Limb (tissue), 2 donors: ENCODE results near the gene PTPRJ.
A peak's percentile ranks its signal among the peaks of the same experiment; 100 is the strongest.

Source experiments
- DNase-seq, 2 donors: peaks; one replicate each; pipeline ENCODE4 v3.0.0-alpha.2; 2016; ENCODE audit errors: extremely low spot score in 2 of 2

PTPRJ gene

DNA sequence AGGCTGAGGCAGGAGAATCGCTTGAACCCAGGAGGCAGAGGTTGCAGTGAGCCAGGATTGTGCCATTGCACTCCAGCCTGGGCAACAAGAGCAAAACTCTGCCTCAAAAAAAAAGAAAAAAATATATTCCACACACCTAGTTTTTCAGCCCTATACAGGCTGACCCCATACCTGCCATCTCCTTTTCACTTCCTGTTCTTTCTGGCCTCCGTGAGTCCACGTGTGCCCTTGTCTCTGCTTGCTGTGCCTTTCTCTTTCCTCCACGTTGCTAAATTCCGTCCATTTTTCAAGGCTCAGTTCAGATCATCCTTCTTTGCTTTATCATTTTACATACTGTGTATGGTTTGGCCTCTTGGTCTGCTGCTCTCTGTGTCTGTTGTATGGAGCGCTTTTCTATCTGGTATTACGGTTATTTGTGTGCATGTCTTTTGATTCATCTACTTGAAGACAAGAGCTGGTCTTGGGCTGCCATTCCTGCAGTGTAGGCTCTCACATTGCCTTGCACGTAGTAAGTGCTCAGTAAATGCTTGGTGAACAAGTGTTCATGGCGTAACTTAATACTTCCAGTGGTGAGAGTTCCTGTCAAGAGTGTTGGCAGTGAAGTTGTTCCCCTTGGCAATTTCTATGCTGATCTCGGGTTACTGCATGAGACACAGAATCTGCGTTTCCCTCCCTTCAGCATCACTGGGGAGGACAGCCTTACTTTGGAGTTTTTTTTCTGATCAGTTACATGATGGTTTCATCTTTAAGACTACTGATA is 57.5 kb downstream of the PTPRJ start:
- no peak for DNase-seq

DNA sequence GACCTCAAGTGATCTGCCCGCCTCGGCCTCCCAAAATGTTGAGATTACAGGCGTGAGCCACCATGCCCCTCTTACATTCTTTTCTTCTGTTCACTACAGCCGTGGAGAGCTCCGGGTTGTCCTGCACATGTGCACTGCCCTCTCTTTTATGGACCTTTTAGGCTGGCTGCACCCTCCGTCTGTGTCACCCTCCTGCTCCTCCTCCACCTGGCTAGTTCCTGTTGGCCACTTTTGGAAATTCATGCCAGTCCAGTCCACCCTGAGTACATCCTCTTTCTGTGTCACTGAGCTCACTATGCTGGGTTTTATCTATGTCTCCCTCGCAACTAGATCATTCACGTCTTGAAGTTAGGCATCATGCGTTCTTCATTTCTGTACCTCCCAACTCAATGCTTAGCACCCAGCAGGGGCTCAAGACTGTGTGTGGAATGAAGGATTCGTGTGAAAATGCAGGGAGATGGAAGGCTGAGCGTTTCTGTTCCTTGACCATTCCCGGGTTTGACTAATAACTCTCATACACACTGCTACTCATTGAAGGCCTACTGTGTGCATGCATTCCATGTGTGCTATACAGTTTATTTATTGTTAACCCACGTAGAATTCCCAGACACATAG is 60.6 kb downstream of the PTPRJ start:
- no peak for DNase-seq

DNA sequence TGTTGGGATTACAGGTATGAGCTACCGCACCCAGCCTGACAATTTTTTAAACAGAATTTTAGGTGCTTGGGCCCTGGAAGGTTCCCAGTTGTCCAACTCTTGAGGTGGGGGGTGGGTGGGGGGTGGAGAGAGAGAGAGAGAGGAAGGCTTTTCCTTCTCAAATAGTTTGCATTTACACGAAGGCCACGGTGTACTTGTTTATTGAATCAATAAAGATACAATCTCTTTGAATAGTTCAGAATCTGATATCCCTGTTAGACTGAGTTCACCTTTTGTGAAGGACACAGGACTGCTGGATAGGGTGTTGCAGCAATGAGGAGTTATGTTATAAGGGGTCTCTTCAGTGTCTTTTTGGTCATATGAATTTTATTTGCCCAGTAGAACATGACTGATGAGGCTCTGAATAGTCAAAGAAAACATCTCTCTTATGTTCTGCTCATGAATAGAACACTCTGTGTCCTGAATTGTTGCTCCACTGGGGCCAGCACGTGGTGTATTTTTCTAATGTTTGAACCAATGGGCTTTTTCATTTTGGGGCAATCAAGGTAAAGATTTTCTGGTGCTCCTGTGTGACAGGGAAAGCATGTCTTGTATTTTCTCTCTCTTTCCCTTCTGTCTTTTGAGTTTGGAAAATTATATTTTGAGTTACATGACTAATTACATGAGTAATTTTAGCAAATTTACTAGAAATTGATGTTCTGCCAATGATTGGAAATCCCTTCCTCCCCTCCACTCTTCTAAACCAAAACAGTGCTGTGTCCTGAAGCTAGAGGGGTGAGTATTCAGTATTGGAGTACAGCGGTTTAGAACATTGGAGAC is 61.7 kb downstream of the PTPRJ start:
- no peak for DNase-seq

DNA sequence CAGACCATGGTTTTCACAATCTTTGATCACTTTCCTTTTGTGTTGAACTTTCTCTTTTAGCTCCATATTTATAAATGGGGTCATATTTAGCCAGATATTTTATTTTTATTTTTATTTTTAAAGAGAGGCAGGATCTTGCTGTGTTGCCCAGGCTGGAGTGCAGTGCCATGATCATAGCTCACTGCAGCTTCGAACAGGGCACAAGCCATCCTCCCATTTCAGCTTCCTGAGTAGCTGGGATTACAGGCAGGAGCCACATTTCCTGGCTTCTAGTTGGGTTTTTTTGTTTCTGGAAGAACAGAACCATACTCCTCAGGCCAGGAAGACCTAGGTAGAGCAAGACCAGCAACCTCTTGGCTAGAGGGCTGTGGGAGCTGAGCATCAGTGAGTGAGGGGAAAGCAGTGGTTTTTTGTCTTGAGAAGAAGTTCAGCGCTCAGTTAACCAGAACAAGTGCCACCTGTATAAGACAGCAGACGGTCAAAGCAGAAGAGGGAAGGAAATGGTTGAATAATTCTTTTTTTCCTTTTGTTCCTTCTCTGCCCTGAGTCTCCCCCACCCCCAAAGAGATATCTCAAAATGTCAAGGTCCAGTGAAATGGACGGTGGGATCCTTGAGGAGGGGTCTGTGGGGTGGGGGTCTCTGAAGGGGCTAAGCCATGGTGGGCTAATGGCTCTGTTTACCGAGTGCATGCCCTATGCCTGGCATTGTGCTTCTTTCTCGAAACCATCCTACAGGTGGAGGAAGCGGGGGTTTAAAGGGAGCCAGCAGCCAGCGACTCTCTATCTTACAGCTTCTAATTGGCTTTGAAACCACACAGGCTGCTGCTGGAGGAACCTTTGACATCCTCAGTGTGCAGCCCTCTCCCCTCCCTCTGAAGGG is 63.0 kb downstream of the PTPRJ start:
- no peak for DNase-seq

DNA sequence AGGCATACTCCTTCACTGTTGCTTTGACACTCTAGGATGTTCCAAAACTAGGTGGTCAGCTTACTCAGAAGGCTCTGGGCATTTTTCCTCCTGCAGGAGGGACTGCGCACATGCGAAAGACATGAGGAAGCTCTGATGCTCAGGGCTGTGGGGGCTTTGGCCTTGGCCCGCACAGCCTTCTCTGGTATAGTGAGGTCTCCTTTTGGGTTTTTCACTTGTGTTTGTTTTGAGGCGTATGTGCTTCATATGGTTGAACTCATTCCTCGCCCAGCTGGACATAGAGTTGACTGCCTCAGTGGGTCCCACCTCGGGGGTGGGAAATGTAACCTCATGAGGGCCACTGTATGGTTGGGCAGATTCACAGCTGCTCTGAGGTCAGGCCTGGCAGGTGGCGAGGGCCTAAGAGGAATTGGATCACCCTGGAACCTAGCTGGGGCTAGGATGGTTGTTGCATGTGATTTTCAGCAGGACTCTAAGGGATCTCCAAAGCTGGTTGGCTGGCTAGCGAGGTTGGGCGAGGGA is 63.7 kb downstream of the PTPRJ start:
- no peak for DNase-seq

DNA sequence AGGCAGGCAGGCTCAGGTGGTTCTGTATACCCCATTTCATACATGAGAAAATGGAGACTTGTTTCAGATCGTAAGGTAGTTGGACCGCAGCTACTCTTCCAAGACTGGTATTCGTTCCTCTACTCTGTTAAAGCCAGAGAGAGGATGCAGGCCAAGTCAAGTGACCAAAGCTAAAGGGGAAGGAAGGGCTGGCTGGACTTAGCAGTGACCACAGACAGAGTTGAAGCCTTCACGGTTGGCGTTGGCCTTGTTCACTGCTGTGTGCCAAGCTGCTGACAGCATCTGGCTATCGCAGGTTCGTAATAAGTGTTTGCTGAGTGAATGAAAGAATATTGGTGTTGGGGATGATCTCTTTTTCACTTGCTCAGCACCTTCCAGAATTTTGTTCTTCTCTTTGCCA is 64.2 kb downstream of the PTPRJ start:
- DNase-seq, result no peak

DNA sequence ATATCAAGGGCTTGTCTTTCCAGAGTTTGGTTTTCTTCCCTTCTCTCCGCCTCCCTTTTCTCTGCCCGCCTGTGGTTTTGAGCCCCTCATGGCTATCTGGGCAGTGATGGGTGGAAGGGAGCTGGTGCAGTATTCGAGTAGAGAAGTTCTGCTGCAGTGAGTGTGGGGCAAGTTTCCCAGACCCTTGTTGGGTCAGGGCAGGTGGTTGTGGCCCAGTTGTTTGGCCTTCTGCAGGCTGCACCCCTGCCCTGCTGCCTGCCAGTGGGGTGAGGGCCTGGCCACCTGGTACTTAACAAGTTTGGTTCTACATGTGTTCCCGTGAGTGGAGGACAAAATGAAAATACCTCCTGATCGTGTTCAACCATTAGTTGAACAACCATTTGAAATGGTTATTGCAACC is 65.2 kb downstream of the PTPRJ start:
- DNase-seq, result no peak

DNA sequence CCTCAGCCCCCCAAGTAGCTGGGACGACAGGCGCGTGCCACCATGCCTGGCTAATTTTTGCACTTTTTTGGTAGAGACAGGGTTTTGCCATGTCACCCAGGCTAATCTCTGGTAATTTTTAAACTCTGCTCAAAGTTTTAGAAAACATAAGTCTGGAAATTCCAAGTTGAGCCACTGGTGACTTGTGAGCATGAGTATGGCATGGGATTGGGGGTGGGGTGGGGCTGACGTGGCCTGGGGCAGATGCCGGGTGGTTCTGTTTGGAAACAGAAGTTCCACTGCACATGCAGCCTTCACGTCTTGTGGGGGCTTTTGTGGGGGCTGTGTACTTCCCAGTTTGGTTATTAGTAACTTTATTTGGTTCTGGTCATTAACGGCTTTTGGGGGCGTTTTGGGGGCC is 67.3 kb downstream of the PTPRJ start:
- no peak for DNase-seq

DNA sequence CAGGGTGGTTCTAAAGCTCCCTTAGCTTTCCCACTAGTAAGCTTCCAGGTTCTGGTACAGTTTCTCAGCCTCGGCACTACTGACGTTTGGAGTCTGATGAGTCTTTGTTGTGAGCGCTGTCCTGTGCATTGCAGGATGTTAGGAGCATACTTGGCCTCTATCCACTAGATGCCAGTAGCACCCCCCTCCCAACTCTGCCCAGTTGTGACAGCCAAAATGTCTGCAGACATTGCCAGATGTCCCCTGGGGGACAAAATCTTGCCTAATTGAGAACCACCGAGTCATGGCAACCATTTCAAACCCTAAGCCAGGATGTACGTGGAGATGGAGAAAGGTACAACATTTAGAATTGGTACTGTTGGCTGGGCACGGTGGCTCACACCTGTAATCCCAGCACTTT is 68.7 kb downstream of the PTPRJ start:
- no peak for DNase-seq

DNA sequence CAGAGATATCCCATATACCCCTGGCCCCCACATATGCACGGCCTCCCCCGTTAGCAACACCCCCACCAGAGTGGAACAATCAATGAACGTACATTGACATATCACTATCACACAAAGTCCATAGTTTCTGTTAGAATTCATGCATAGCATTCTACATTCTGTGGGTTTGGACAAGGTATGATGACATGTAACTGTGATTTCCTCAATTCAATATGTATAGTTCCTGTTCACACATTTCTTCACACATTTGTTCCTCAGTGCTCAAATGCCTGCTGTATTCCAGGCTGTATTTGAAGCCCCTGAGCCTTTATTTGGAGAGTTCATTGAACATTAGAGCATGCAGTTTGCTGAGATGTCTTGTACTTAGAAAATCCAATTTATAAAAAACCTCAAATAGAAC is 69.9 kb downstream of the PTPRJ start:
- DNase-seq, result no peak

DNA sequence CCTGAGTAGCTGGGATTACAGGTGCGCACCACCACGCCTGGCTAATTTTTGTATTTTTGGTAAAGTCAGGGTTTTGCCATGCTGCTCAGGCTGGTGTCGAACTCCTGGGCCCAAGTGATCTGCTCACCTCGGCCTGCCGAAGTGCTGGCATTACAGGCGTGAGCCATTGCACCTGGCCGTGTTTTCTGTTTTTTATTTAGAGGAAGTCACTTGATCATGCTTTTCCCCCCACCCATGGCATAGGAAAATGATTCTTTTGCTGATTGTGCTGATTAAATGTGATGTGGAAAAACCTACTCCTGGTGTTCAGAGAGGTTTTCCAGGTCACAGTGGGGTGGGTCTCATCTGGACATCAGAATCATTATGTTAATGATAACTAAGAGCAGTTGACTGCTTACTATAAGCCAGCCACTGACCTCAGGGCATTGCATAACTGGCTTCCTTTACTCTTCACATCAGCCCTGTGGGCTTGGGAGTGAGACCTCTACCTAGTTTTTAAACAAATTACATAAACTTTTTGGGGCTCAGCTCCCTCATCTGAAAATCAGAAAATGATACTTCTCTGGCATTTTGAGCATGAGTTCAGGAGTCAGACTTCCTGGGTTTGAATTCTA is 71.0 kb downstream of the PTPRJ start:
- no peak for DNase-seq

DNA sequence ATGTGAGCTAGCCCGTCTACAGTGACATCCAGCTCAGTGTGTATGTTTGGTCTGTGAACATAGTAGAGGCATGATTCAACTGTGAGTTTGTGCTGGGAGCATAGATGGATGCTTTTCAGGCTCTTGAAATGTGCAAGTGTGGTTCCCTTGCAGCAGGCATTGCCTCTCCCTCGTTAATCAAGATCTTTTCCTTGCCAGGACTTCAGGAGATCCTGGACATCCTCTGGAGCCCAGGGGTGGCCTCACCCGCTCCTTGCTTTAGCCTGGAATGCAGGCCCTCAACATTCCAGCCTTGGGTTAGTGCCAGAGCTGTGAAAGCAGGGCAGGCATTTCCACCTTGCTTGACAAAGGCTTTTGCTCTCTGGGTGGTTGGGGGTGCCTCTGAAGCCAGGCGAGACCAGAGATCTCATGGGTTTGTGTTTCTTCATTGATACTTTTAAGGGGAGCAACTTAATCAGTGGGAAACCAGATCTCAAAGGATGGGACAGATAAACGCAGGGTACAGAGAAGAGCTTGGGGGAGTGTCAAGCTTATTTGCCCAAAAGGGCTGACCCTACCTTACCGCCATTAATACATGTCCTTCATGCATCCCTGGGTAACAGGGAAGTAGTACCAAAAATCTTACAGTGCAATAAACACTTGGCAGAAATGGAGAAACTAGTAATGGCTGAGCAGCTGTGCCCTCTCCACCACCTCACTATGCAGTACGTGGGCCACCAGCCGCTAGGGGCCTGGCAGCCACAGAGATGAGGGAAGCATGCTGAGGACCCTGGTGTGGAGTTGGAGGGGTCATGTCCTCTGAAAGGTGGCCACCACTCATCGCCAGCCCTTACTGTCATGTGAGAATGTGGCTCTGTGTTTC is 72.1 kb downstream of the PTPRJ start:
- DNase-seq, result no peak

DNA sequence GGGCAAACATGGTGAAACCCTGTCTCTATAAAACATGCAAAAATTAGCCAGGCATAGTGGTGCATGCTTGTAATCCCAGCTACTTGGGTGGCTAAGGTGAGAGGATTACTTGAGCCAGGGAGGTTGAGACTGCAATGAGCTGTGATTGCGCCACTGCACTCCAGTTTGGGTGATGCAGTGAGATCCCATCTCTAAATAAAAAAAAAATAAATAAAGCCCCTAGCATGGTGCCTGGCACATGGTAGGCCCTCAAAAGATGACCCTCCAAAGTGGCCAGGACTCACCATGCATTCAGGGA is 74.6 kb downstream of the PTPRJ start:
- DNase-seq, result no peak

DNA sequence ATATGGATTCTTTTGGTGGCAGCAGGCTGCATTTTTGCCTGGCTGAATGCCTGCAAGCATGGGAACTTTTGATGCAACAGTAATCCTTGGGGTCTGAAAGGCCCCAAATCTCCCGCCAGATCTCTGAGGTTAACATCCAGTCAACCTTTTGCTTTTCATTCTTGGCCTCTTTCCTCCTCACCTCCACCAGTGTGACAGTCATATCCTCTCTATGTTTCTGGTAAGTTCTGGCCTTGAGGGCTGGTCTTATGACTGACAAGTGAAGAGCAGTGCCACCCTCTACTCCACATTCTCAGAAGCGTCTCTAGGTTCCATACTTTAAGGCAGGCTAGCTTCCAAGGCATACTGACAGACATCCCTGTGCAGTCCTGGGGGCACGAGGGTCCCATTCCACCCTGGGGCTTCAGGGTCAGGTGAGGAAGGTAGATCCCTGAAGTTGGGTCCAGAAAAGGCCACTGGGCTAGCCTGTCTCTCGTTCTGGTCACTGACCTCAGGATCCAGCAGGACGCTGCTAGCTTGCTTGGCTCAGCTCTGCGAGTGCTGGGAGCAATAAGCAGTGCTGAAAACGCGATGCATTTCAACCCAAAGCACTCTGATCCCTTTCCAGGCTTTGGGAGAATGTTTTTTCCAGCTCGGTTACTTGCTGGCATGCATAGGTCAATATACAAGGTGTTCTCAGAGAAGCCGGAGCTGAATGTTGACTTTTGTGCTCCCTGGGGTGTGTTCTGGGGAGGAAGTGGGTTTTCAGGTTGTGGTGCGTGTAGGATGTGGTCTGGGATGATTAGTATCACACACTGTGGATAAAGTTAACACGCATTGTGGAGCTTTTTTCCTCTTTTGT is 75.2 kb downstream of the PTPRJ start:
- peak in 1 of 2 donors; percentile 49 for DNase-seq

DNA sequence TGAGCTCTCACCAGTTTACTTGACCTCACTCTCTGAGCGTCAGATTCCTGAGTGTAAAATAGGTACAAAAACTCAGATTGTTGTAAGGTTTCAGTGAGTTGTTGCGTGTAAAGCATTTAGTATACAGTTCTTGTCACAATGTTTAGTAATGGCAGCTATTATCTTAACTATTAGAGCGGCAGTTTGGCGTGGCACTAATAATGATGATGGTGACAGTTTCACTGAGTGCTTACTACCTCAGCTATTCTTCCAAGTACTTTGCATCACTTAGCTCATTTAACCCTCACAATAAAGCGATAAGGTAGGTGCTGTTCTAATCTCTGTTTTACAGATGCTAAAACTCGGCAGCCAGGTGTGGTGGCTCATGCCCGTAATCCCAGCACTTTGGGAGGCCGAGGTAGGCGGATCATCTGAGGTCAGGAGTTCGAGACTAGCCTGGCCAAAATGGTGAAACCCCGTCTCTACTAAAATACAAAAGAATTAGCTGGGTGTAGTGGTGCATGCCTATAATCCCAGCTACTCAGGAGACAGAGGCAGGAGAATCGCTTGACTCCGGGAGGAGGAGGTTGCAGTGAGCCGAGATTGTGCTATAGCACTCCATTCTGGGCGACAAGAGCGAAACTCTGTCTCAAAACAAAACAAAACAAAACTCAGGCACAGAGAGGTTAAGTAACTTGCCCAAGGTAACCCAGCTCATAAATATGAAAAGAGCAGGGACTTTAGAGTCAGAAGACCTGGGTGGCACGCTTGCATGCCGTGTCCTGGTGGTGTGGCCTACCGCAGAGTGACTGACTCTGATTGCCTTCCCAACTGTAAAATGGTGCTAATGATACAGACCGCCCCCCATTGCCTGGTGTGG is 76.2 kb downstream of the PTPRJ start:
- no peak for DNase-seq

DNA sequence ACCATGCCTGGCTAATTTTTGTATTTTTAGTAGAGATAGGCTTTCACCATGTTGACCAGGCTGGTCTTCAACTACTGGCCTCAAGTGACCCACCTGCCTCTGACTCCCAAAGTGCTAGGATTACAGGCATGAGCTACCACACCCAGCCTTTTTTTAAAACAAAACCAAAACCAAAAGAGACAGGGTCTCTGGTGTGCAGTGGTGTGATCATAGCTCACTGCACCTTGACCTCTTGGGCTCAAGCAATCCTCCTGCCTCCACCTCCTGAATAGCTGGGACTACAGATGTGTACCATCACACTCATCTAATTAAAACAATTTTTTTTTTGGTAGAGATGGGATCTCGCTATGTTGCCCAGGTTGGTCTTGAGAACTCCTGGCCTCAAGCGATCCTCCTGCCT is 77.7 kb downstream of the PTPRJ start:
- DNase-seq, result no peak

DNA sequence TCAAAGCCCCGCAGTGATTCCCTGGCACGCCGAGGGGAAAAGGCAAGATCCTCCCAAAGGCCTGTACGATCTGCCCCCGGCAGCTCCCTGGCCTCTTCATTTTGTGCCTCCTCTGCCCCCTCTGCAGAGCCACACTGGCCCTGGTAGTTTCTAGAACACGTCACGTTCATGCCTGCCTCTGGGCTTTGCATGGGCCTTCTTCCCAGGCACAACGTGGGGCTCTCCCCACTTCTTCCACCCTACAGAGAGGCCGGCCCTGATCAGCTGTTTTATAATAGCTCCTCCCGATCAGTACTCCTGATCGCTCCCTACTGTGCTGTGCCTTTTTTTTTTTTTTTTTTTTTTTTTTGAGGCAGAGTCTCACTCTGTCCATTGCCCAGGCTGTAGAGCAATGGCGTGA is 78.4 kb downstream of the PTPRJ start:
- no peak for DNase-seq

DNA sequence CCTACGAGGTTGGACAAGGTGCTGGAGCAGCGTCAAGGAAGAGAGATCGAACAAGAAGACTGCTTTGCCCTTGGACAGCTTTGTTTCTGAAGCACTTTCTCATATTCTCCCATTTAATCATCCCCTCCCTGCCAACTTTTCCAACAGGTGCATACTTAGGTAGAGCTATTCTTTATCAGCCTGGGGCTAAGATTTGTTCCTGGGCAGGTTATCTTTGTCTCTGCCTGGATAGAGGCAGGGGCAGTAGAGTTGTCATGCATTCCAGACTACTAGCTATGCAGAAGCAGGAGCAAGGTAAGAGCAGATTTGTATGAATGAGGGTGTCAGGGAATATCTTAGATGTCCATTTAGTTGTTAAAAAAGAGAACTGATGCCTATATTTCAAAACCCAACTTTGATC is 82.3 kb downstream of the PTPRJ start:
- DNase-seq, result no peak
